GM12865 (cell line): ENCODE results near the gene SEMA3A.

Experiments
- DNase-seq: peaks from one replicate; pipeline ENCODE4 v3.0.0; 2010; ENCODE audit warnings: low read depth
- H3K4me3 ChIP-seq: 2 replicates; pipeline ENCODE4 v1.5.1; 2011; ENCODE audit warnings: mild to moderate bottlenecking, low read depth, low read length, control low read depth
- TF ChIP-seq, protein P1 (sequence below): IDR thresholded peaks from 2 replicates; pipeline ENCODE4 v1.5.1; 2011; ENCODE audit warnings: low read length, control low read depth, low read depth, inconsistent platforms; ENCODE audit not compliant: insufficient read depth; ENCODE audit errors: missing control alignments

Gene SEMA3A

DNA sequence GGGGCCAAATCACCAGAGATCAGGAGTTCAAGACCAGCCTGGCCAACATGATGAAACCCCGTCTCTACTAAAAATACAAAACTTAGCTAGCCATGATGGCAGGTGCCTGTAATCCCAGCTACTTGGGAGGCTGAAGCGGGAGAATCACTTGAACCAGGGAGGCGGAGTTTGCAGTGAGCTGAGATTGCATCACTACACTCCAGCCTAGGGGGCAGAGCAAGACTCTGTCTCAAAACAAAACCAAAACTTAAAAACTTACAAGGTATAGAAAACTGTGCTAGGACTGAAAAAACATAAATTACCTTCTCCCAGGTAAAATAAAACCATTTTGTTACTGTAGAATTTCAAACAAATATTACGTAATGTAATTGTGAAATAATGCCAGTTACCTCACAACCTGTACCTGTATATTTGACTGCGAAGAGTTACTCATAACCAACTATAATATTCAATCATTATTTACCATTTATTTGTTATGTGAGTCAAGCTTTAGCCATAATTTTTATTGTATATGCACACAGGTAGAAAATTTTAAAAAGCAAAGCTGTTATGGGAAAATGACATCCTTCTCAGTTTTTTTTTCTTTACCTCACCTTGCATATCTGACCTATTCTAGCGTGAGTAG lies 180.9 kb downstream of the SEMA3A start:
- no peak overlapping the region for H3K4me3 ChIP-seq
- DNase-seq: peak; percentile 4
- TF ChIP-seq, protein P1, sequence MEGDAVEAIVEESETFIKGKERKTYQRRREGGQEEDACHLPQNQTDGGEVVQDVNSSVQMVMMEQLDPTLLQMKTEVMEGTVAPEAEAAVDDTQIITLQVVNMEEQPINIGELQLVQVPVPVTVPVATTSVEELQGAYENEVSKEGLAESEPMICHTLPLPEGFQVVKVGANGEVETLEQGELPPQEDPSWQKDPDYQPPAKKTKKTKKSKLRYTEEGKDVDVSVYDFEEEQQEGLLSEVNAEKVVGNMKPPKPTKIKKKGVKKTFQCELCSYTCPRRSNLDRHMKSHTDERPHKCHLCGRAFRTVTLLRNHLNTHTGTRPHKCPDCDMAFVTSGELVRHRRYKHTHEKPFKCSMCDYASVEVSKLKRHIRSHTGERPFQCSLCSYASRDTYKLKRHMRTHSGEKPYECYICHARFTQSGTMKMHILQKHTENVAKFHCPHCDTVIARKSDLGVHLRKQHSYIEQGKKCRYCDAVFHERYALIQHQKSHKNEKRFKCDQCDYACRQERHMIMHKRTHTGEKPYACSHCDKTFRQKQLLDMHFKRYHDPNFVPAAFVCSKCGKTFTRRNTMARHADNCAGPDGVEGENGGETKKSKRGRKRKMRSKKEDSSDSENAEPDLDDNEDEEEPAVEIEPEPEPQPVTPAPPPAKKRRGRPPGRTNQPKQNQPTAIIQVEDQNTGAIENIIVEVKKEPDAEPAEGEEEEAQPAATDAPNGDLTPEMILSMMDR: no peak

DNA sequence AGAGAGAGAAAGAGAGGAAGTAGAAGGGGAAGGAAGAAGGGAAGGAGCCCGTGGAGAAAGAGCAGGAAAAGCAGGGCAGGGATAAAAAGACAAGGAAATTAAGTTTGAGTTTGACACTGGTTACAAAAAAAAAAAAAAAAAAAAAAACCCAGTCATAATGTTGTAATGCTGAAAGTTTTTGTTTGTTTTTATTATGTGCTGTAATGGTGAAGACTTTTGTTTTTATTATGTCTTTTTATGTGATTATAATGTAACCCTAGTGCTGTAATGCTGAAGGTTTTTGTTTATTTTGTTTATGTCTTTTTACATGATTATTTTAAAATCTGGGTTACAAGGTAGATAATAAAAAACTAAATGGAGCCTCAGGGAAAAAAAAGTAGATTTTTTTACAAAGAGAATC lies 184.8 kb downstream of the SEMA3A start:
- TF ChIP-seq, protein P1: no peak
- DNase-seq: no peak
- no peak overlapping the region for H3K4me3 ChIP-seq

DNA sequence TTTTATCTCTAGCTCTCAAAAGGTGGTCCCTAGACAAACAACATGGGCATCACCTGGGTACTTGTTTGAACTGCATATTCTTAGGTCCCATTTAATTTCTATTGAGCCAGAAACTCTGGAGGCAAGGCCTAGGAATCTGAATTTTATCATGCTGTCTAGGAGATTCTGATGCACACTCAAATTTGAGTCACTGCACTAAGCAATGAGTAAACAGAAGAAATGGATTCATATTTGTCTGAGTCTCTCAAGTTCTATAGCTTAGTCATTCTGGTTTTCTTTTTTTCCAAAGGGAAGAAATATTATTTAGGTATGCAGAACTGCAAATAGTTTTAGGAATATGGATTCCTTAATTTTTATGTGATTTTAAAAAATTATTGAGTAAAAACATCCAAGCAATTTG lies 185.5 kb downstream of the SEMA3A start:
- DNase-seq: no peak
- H3K4me3 ChIP-seq: no peak overlapping the region
- TF ChIP-seq, protein P1: no peak

DNA sequence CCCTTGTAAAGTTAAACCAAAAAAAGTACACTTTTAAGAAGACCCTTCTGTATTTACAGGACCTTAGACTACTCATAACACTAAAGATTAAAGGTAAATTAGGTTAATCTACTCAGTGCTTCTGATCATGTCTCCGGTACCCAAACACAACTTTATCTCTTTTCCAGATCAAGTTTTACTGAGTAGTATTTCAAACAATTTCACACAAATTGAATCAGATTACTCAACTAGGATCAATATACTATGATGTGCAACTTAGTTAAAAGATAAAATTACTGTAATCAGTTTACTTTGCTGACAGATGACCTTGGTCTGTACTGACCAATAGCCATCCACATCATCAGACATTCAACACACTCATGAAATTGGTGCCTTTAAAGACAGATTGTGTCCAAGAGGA lies 191.4 kb downstream of the SEMA3A start:
- H3K4me3 ChIP-seq: no peak overlapping the region
- TF ChIP-seq, protein P1: no peak
- no peak for DNase-seq

DNA sequence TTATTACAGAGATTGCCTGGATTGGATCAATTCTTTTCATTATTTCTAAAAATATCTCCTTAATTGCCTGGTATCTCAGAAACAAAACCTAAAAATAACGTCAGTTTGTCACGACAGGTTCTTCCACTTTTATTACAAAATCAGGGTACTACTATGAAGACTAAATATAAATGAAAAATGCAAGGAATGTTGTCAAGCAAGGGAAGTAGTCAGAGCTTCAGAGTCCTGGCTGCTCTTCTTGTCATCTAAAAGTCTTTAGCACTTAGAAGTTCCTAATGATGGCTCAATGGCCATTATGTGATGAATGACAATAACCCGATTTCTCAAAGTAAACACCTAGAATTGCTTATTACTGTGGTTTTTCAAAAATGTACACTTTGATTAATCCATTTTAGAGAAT lies 192.2 kb downstream of the SEMA3A start:
- DNase-seq: no peak
- TF ChIP-seq, protein P1: no peak
- H3K4me3 ChIP-seq: no peak overlapping the region

DNA sequence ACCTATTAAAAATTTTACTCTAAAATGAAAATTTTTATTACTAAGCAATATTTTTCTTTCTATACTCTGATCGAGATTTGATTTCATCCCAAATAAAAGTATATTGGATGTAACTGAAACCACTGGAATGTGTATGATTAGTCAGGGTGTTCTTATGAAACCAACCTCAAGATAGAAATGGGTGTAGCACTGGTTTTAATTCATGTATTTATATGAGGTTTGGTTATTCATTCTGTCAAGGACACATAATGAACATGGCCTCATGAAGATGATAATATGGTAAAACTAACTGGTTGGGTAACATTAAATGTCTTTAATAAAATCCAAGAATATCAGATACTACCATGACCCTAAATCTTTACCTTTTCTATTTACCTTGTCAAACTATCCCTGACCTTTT lies 197.7 kb downstream of the SEMA3A start:
- TF ChIP-seq, protein P1: no peak
- H3K4me3 ChIP-seq: no peak overlapping the region
- no peak for DNase-seq

DNA sequence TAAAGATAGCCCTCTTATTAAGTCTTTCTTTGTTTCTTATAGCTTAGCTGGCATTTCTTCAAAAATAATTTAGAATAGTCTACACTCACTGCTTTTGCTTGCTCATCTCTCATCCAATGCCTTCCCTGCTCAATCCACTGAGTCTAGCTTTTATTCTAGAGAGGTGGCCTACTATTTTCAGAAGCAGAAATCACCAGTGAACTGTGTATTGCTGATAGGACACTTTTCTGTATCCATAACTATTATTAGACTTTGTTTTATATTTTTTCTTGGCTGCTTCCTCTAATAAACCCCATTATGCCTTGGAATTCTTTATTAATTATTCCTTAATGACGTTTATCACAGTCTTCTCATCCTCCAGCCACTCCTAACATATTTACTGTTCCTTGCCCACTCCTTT lies 206.8 kb downstream of the SEMA3A start:
- TF ChIP-seq, protein P1: no peak
- H3K4me3 ChIP-seq: no peak overlapping the region
- no peak for DNase-seq
